ENCODE data around the gene CAVIN1.
A peak's percentile ranks its signal among the peaks of the same experiment; 100 is the strongest.

Gene CAVIN1

GRCh38 chr17:42459801-42460281 is 36.8 kb upstream of the CAVIN1 start:
- no peak overlapping the region for H3K23ac ChIP-seq (ENCODE audit: low read length)
- no peak overlapping the region for H3K27ac ChIP-seq (ENCODE audit: low read depth, low read length)
- no peak overlapping the region for H2BK5ac ChIP-seq (ENCODE audit: low read depth, low read length, poor library complexity)

GRCh38 chr17:42459256-42459800 is 36.3 kb upstream of the CAVIN1 start:
- Histone ChIP-seq H2BK12ac (ENCODE audit: low read length) (no peak overlapping the region), H3K36me3 (ENCODE audit: control insufficient read depth in 1 of 2, insufficient read depth in 2 of 2, low read length in 2 of 2) (peaks cover 5 to 8% of the 10 kb centered on the region in 2 experiments), H3K79me2 (ENCODE audit: control insufficient read depth, insufficient read depth, low read length, poor library complexity) (peaks cover 3% of the 10 kb centered on the region), H3K4me2 (ENCODE audit: low read length) (peak overlapping the region; percentile 90), H4K12ac (ENCODE audit: low read depth, low read length) (no peak overlapping the region), H3K4me1 (ENCODE audit: control insufficient read depth in 1 of 2, insufficient read depth in 2 of 2, low read length in 2 of 2) (peaks cover 3 to 6% of the 10 kb centered on the region in 2 experiments), H2AK5ac (ENCODE audit: low read length) (no peak overlapping the region), H2BK120ac (ENCODE audit: insufficient read depth, low read length, poor library complexity) (no peak overlapping the region), H3K4me3 (ENCODE audit: low read depth, low read length) (peak overlapping the region; percentile 80), H3K9me3 (ENCODE audit: insufficient read depth, low read depth, low read length) (no peaks in the 10 kb centered on the region), H4K8ac (ENCODE audit: low read depth, low read length) (peak overlapping the region; percentile 97), H2AFZ (ENCODE audit: insufficient read depth, low read length, poor library complexity) (no peak overlapping the region), H3K79me1 (ENCODE audit: low read length) (peaks cover 6% of the 10 kb centered on the region), H2BK5ac (ENCODE audit: low read depth, low read length, poor library complexity) (no peak overlapping the region), H3K18ac (ENCODE audit: low read length) (no peak overlapping the region), H3K9ac (ENCODE audit: low read length) (peak overlapping the region; percentile 91), H3K14ac (ENCODE audit: low read length) (no peak overlapping the region), H4K91ac (ENCODE audit: low read depth, low read length) (no peak overlapping the region), H3K27me3 (ENCODE audit: insufficient read depth, low read length) (no peaks in the 10 kb centered on the region), H3K23ac (ENCODE audit: low read length) (no peak overlapping the region), H3K4ac (ENCODE audit: low read depth, low read length) (peak overlapping the region; percentile 99), H3K27ac (ENCODE audit: low read depth, low read length) (peak overlapping the region; percentile 36)
- peak; percentile 56 to 66 for DNase-seq
- WGBS (ENCODE audit: extremely low coverage, insufficient coverage, insufficient read length) = no CpG with 5 or more reads among the region's 11 CpGs

More at GRCh38 chr17:42459801-42460281, 36.8 kb upstream of the CAVIN1 start:
- H3K27me3 ChIP-seq (ENCODE audit: insufficient read depth, low read length) = no peaks in the 10 kb centered on the region
- no peak overlapping the region for H3K14ac ChIP-seq (ENCODE audit: low read length)
- H3K79me1 ChIP-seq (ENCODE audit: low read length) = peaks cover 6% of the 10 kb centered on the region
- H2BK12ac ChIP-seq (ENCODE audit: low read length) = no peak overlapping the region
- H3K18ac ChIP-seq (ENCODE audit: low read length) = no peak overlapping the region
- no peak for DNase-seq
- no peaks in the 10 kb centered on the region for H3K9me3 ChIP-seq (ENCODE audit: insufficient read depth, low read depth, low read length)
- no peak overlapping the region for H4K91ac ChIP-seq (ENCODE audit: low read depth, low read length)
- H3K4me1 ChIP-seq (ENCODE audit: control insufficient read depth in 1 of 2, insufficient read depth in 2 of 2, low read length in 2 of 2) = peaks cover 3 to 6% of the 10 kb centered on the region in 2 experiments
- WGBS (ENCODE audit: extremely low coverage, insufficient coverage, insufficient read length) = no CpG with 5 or more reads among the region's 6 CpGs
- H3K79me2 ChIP-seq (ENCODE audit: control insufficient read depth, insufficient read depth, low read length, poor library complexity) = peaks cover 3% of the 10 kb centered on the region
- no peak overlapping the region for H3K4me3 ChIP-seq (ENCODE audit: low read depth, low read length)
- H3K9ac ChIP-seq (ENCODE audit: low read length) = no peak overlapping the region
- H3K4me2 ChIP-seq (ENCODE audit: low read length) = peak overlapping the region; percentile 90
- no peak overlapping the region for H2AK5ac ChIP-seq (ENCODE audit: low read length)
- no peak overlapping the region for H3K4ac ChIP-seq (ENCODE audit: low read depth, low read length)
- no peak overlapping the region for H2AFZ ChIP-seq (ENCODE audit: insufficient read depth, low read length, poor library complexity)
- no peak overlapping the region for H4K8ac ChIP-seq (ENCODE audit: low read depth, low read length)
- no peak overlapping the region for H4K12ac ChIP-seq (ENCODE audit: low read depth, low read length)
- no peak overlapping the region for H2BK120ac ChIP-seq (ENCODE audit: insufficient read depth, low read length, poor library complexity)
- peaks cover 5 to 8% of the 10 kb centered on the region in 2 experiments for H3K36me3 ChIP-seq (ENCODE audit: control insufficient read depth in 1 of 2, insufficient read depth in 2 of 2, low read length in 2 of 2)

GRCh38 chr17:42458497-42459255 is 35.6 kb upstream of the CAVIN1 start, which contains the start of gene ATP6V0A1:
TSS of gene ATP6V0A1 (plus strand) at chr17:42458878. CDS start at chr17:42460895, 2,017 bp downstream.
- Histone ChIP-seq H3K79me1 (ENCODE audit: low read length) (peaks cover 6% of the 10 kb centered on the region), H2BK12ac (ENCODE audit: low read length) (peak within 1 kb of the TSS; percentile 91), H3K4me3 (ENCODE audit: low read depth, low read length) (peak within 1 kb of the TSS; percentile 80), H3K9ac (ENCODE audit: low read length) (peak within 1 kb of the TSS; percentile 91), H2BK120ac (ENCODE audit: insufficient read depth, low read length, poor library complexity) (peak within 1 kb of the TSS; percentile 95), H3K18ac (ENCODE audit: low read length) (peak within 1 kb of the TSS; percentile 98), H2AFZ (ENCODE audit: insufficient read depth, low read length, poor library complexity) (peak within 1 kb of the TSS; percentile 95), H3K4me1 (ENCODE audit: control insufficient read depth in 1 of 2, insufficient read depth in 2 of 2, low read length in 2 of 2) (peaks cover 3 to 6% of the 10 kb centered on the region in 2 experiments), H4K8ac (ENCODE audit: low read depth, low read length) (peak within 1 kb of the TSS; percentile 99), H2BK5ac (ENCODE audit: low read depth, low read length, poor library complexity) (peak within 1 kb of the TSS; percentile 94), H4K91ac (ENCODE audit: low read depth, low read length) (peak within 1 kb of the TSS; percentile 98), H3K36me3 (ENCODE audit: control insufficient read depth in 1 of 2, insufficient read depth in 2 of 2, low read length in 2 of 2) (peaks cover 5 to 8% of the 10 kb centered on the region in 2 experiments), H3K79me2 (ENCODE audit: control insufficient read depth, insufficient read depth, low read length, poor library complexity) (peaks cover 3% of the 10 kb centered on the region), H3K14ac (ENCODE audit: low read length) (peak within 1 kb of the TSS; percentile 98), H3K27ac (ENCODE audit: low read depth, low read length) (peak within 1 kb of the TSS; percentile 36), H3K4ac (ENCODE audit: low read depth, low read length) (peak within 1 kb of the TSS; percentile 99), H3K23ac (ENCODE audit: low read length) (no peak within 1 kb of the TSS), H3K27me3 (ENCODE audit: insufficient read depth, low read length) (no peaks in the 10 kb centered on the region), H4K12ac (ENCODE audit: low read depth, low read length) (peak within 1 kb of the TSS; percentile 96), H2AK5ac (ENCODE audit: low read length) (peak within 1 kb of the TSS; percentile 94), H3K9me3 (ENCODE audit: insufficient read depth, low read depth, low read length) (no peaks in the 10 kb centered on the region), H3K4me2 (ENCODE audit: low read length) (peak within 1 kb of the TSS; percentile 90)
- peak; percentile 86 to 89 for DNase-seq
- no CpG with 5 or more reads among the region's 45 CpGs for WGBS (ENCODE audit: extremely low coverage, insufficient coverage, insufficient read length)

- Histone ChIP-seq H3K14ac (ENCODE audit: low read length) (no peak overlapping the region), H2BK12ac (ENCODE audit: low read length) (no peak overlapping the region), H3K79me2 (ENCODE audit: control insufficient read depth, insufficient read depth, low read length, poor library complexity) (peaks cover 3% of the 10 kb centered on the region), H4K91ac (ENCODE audit: low read depth, low read length) (no peak overlapping the region), H3K4me3 (ENCODE audit: low read depth, low read length) (no peak overlapping the region), H4K8ac (ENCODE audit: low read depth, low read length) (peak overlapping the region; percentile 49), H3K4me1 (ENCODE audit: control insufficient read depth in 1 of 2, insufficient read depth in 2 of 2, low read length in 2 of 2) (peaks cover 3 to 6% of the 10 kb centered on the region in 2 experiments), H3K4me2 (ENCODE audit: low read length) (no peak overlapping the region), H3K18ac (ENCODE audit: low read length) (no peak overlapping the region), H2AK5ac (ENCODE audit: low read length) (no peak overlapping the region), H4K12ac (ENCODE audit: low read depth, low read length) (no peak overlapping the region), H3K79me1 (ENCODE audit: low read length) (peaks cover 6% of the 10 kb centered on the region), H3K27me3 (ENCODE audit: insufficient read depth, low read length) (no peaks in the 10 kb centered on the region), H3K27ac (ENCODE audit: low read depth, low read length) (no peak overlapping the region), H3K9ac (ENCODE audit: low read length) (no peak overlapping the region), H3K36me3 (ENCODE audit: control insufficient read depth in 1 of 2, insufficient read depth in 2 of 2, low read length in 2 of 2) (peaks cover 4 to 6% of the 10 kb centered on the region in 2 experiments), H2BK5ac (ENCODE audit: low read depth, low read length, poor library complexity) (no peak overlapping the region), H2BK120ac (ENCODE audit: insufficient read depth, low read length, poor library complexity) (no peak overlapping the region), H2AFZ (ENCODE audit: insufficient read depth, low read length, poor library complexity) (no peak overlapping the region), H3K9me3 (ENCODE audit: insufficient read depth, low read depth, low read length) (no peaks in the 10 kb centered on the region), H3K4ac (ENCODE audit: low read depth, low read length) (no peak overlapping the region), H3K23ac (ENCODE audit: low read length) (no peak overlapping the region)
- DNase-seq = peak; percentile 52 to 96
- WGBS (ENCODE audit: extremely low coverage, insufficient coverage, insufficient read length) = no CpG with 5 or more reads among the region's 6 CpGs
These were observed 34.2 kb upstream of the CAVIN1 start for GRCh38 chr17:42457107-42457792.

All from trophoblast cell (in vitro differentiated cells and primary cell).